T47D (cell line): ENCODE results near the gene PCF11.
"Not testable (repeated sequence)": the region's sequence is repeated elsewhere in the genome, so short reads cannot be mapped to it uniquely, and the experiment has no call there.

Experiments
- DNase-seq, 2 experiments: peaks; one replicate each; pipeline versions ENCODE4 v3.0.0 to v3.0.0-alpha.2; 2011 to 2012; ENCODE audit warnings: low read depth in 1 of 2, low spot score in 1 of 2
- JUND ChIP-seq: IDR thresholded peaks from 2 replicates; pipeline ENCODE4 v1.6.1; 2012; ENCODE audit warnings: low read depth
- in situ Hi-C: cut with HindIII; loops from 2 replicates; pipeline ENCODE4 v1.10.0; 2016; ENCODE audit warnings: low sequenced_read_pairs, low pct_unique_long_range_greater_than_20kb

The PCF11 gene

GRCh38 chr11:83191491-83191890 lies 34.6 kb downstream of the PCF11 start:
- no peak for DNase-seq
- in situ Hi-C loops = no loop called here
- no peak for TF ChIP-seq JUND

DNA sequence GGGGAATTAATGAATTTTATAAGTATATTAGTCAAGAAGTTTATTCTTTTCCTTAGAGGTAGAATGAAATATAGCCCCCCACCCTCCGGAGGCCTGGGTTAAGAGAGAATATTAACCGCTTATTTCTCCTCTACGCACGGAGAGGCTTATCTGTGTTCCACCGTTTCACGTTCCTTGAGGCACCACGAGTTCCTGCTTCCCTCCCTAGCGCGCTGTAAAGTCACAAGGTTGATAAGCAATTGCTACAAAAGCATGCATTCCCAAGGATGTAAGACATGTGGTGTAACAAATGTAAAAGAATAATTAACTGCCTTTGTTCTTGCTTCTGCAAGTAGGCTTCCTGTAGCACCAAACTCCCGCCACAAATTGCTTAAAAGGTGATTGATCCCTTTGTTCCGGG lies 35.1 kb downstream of the PCF11 start:
- DNase-seq = no peak
- in situ Hi-C loops = no loop called here
- no peak for TF ChIP-seq JUND

DNA sequence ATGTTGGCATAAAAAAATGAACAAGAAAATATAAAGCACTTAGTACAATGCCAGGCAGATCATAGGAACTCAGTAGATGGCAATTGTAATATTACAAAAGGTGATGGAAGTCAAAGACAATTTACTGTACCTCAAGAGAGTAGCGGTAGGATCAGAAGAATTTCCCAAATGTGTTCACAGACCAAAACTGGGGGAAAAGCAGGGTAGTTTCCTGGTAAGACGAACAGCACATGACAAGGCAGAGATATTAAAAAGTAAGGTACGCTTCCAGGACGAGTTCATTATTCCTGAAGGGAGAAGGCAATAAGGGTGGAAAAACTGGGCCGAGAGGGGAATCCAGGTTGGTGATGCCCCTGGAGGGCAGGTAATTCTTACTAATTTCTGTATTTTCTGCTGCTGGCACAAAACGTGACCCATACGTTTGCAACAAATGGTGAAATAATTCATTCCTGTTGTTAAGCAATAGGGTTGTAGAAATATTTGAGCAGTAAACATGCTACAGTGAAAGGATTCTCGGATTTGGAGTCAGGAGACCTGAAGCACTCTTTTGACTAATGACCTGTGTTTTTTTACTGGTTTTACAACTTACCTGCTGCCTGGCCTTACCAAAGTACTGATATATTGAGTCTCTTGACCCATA lies 35.8 kb downstream of the PCF11 start:
- no peak for DNase-seq
- in situ Hi-C loops = no loop called here
- TF ChIP-seq JUND = no peak

GRCh38 chr11:83193315-83194280 lies 36.7 kb downstream of the PCF11 start, which contains the start of gene ANKRD42:
TSS of gene ANKRD42 (plus strand) at chr11:83193712. CDS start at chr11:83194671, 959 bp downstream.
- peak; percentile 96 to 97 for DNase-seq
- in situ Hi-C loops = no loop called here
- TF ChIP-seq JUND = no peak

GRCh38 chr11:83194281-83195142 lies 37.6 kb downstream of the PCF11 start:
- TF ChIP-seq JUND = no peak
- in situ Hi-C loops = no loop called here
- peak; percentile 33 to 58 for DNase-seq

DNA sequence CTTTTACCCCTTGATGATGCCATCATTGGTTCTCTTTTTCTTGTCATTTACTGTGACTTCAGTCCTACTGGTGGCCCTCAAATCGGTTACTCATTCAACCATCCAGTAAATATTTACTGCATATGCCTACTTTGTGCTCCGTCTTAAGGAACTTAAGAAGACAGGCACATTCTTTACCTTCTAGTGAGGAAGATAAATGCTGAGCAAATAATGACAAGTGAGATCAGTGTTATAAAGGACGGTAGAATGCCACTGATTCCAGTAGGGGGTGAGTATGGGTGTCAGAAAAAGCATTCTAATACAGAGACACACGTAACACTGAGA lies 38.2 kb downstream of the PCF11 start:
- no peak for TF ChIP-seq JUND
- no peak for DNase-seq
- in situ Hi-C loops = no loop called here

DNA sequence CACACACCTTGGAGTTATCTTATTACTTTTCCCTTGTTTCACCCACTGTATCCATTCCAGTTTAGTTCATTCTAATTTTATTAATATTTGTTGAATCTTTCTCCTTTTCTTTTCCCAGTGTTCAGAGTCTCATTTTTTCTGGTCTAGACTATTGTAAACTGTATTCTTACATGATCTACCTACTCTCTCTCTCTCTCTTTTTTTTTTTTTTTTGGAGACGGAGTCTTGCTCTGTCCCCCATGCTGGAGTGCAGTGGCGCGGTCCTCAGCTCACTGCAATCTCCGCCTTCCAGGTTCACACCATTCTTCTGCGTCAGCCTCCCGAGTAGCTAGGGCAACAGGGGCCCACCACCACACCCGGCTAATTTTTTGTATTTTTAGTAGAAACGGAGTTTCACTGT lies 38.7 kb downstream of the PCF11 start:
- in situ Hi-C loops = no loop called here
- no peak for DNase-seq
- no peak for TF ChIP-seq JUND

GRCh38 chr11:83200035-83200434 lies 43.1 kb downstream of the PCF11 start:
- in situ Hi-C loops = no loop called here

GRCh38 chr11:83205608-83206185 lies 48.8 kb downstream of the PCF11 start:
- no peak for TF ChIP-seq JUND
- DNase-seq = no peak
- in situ Hi-C loops = no loop called here

More at GRCh38 chr11:83200035-83200434, 43.1 kb downstream of the PCF11 start:
- no peak for DNase-seq
- no peak for TF ChIP-seq JUND

DNA sequence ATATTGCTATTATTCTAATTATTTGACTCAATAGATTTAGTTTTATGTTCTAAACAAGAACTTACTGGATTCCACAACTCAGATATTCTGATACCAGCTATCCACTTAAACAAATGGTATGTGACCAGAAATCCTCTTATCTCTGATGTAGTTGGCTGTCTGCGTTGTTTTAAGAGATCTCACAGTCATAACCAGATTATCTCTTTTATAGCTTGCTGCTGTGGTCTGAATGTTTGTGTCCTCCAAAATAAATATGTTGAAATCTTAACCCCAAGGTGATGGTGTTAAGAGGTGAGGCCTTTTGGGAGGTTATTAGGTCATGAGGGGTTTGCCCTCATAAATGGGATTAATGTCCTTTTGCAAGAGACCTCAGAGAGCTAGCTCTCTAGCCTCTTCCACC lies 49.3 kb downstream of the PCF11 start:
- TF ChIP-seq JUND = no peak

GRCh38 chr11:83206771-83207382 lies 49.9 kb downstream of the PCF11 start:
- in situ Hi-C loops, DNase-seq: not testable (repeated sequence)

More for the DNA sequence above, 49.3 kb downstream of the PCF11 start:
- in situ Hi-C loops = no loop called here
- no peak for DNase-seq

DNA sequence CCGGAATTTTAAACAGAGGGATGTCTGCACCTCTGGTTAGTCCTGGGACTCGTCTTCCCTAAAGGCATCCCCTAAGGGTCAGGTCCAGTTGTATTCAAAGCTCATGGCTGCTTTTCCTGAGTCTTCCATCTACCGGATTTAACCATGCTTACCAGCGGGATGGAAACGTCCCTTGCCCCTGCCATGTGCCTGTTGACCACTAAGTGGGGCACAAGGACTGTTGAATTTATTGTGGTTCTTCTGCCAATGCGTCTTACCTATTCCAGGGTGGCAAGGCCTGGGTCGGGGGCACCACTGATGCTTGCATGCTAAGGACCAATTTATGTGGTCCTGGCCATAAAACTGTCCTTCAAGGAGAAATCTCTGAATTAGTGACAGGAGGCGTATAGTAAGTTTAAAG lies 62.2 kb downstream of the PCF11 start:
- DNase-seq = peak in 1 of 2 experiments; percentile 68
- TF ChIP-seq JUND = no peak
- in situ Hi-C loops = no loop called here
